WI38 (cell line): ENCODE data around the gene TPST2.
A peak's percentile ranks its signal among the peaks of the same experiment; 100 is the strongest.

ENCODE experiments used
- H3K4me3 ChIP-seq: 2 replicates; pipeline ENCODE4 v1.5.1; 2011; ENCODE audit warnings: low read depth, mild to moderate bottlenecking, control low read depth, low read length
- CTCF ChIP-seq: IDR thresholded peaks from 2 replicates; pipeline ENCODE4 v1.5.1; 2012; ENCODE audit warnings: low read depth, mild to moderate bottlenecking, control low read depth, low read length

TPST2 gene

GRCh38 chr22:26514419-26515161 lies 75.3 kb downstream of the TPST2 start:
- no peak overlapping the region for H3K4me3 ChIP-seq
- no peak for TF ChIP-seq CTCF

- H3K4me3 ChIP-seq: no peak overlapping the region
- TF ChIP-seq CTCF: no peak
These were observed 76.1 kb downstream of the TPST2 start for GRCh38 chr22:26513838-26514237.

- H3K4me3 ChIP-seq: peak within 1 kb of the TSS; percentile 98
- TF ChIP-seq CTCF: no peak
These were observed 77.7 kb downstream of the TPST2 start, which contains the start of gene TFIP11 for GRCh38 chr22:26512149-26512793. Gene TFIP11, minus strand, starts transcription at chr22:26512473. Its CDS starts 2,201 bp downstream, at chr22:26510272.

GRCh38 chr22:26508148-26508547 lies 81.8 kb downstream of the TPST2 start:
- TF ChIP-seq CTCF: no peak
- no peak overlapping the region for H3K4me3 ChIP-seq

- no peak for TF ChIP-seq CTCF
- H3K4me3 ChIP-seq: no peak overlapping the region
These were observed 86.2 kb downstream of the TPST2 start for GRCh38 chr22:26503758-26504157.

- H3K4me3 ChIP-seq: no peak overlapping the region
- TF ChIP-seq CTCF: peak; percentile 53
These were observed 87.0 kb downstream of the TPST2 start for GRCh38 chr22:26502688-26503561.
